GM18858 (cell line): ENCODE measurements around the gene RASGRP3.

ENCODE experiments used
- ATAC-seq: cut with Tn5 transposase; IDR thresholded peaks from one replicate; pipeline ENCODE4 v1.9.1; 2021; ENCODE audit not compliant: unreplicated experiment

The RASGRP3 gene

DNA sequence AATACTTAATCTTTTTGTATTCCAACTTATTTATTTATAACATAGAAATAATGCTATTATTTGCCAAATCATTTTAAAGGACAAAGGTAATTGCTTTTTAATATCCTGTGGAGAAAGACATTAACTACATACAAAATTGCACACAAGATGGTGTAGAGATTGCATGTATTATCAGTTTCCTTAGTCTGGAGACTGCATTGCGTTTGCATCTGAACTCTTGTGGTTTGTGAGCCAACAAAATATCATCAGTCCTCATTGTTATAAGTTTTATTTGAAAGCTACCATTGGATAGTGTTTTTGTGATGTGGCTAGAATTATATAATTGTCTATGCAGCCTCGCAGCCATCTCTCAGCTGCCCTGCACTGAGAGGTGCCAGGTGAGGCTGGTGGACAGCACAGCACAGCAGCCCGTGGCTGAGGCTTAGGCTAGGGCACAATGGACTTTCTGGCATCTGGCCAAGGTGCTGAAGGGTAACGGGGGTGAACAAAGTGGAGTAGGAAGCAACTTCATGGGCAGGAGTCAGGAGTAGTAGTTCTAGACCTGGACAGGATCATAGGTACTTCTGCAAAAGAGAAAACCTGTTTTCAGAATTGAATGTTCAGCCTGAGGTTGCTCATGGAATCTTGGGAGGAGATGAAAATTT lies 15.1 kb downstream of the RASGRP3 start:
- ATAC-seq, result no peak

DNA sequence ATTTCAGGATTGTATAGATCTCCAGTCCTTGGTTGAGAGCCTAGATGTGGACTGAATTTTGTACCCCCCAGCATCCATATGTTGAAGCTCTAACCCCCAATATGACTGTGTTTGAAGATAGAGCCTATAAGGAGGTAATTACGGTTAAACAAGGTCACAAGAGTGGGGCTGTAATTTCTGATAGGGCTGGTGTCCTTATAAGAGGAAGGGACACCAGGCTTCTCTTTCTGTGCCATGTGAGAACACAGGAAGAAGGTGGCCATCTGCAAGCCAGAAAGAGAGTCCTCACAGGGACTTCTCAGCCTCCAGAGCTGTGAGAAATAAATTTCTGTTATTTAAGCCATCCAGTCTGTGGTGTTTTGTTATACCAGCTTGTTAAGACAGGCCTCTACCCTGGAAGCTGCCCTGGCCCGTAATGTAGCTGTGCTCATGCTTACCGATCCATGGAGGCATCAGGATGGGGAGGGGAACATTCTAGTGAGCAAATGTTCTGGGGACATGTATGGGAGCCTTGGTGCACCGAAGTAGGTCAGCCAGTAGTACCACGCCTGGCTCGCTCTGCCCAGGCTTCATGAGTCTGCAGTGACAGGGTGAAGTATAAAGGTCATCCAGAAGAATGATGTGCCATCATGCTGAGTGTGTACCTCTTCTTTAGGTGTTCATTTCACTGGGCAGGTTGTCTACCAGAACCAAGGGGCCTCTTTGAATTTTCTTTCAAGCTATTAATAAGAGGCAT lies 16.1 kb downstream of the RASGRP3 start:
- ATAC-seq, result no peak

DNA sequence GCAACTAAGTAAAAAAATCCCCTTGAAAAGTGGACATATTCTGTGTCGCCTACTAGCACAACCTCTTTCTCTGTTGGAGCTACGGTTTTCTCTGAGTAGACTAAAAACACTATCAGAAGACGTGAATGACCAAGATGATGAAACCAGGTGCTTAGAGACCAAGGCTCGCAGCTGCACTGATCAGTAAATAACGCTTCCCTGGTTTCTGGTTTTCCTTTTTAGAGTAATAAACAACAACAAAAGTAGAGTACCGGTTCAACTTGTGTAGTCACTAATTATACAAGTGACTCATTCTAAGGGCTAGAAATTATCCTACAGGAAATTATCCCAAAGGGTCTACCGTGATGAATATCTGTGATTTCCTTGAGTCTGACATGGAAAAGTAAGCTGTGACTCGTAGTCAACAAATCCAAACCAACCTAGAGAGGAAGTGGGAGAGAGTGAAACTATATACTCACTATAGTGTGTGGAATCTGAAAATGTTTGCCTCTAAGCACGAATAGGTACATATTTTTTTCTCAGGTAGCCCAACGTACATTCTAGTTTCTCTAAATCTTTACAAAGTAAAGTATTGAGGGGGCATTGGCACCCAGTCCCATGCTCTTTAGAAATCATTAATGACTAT lies 17.8 kb downstream of the RASGRP3 start:
- ATAC-seq, result peak; percentile 47

DNA sequence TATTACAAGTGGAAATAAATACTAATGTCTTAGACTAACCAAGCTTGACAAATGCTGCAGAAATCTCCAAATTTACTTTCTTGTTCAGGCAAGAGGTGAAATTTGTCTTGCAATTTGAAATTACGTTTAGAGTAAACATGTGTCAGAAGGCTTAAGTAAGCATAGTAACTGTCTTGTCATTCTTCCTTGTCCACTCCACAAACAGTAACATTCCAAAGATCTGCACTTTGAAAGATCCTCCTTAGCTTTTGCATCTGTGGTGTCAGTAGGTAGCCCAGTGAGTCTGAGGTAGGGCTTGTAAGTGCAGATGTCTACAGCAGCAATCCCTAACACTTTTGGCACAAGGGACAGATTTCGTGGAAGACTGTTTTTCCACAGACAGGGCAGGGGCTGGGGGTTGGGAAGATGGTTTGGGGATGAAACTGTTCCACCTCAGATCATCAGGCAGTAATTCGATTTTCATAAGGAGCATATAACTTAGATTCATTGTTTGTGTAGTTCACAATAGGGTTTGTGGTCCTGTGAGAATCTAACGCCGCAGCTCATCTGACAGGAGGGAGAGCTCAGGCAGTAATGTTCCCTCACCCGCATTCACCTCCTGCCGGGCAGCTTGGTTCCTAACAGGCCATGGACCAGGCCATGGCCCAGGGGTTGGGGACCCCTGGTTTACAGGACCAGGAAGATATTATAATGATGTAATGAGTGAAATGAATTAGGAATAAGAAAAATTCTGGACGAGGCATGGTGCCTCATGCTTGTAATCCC lies 18.6 kb downstream of the RASGRP3 start:
- no peak for ATAC-seq

DNA sequence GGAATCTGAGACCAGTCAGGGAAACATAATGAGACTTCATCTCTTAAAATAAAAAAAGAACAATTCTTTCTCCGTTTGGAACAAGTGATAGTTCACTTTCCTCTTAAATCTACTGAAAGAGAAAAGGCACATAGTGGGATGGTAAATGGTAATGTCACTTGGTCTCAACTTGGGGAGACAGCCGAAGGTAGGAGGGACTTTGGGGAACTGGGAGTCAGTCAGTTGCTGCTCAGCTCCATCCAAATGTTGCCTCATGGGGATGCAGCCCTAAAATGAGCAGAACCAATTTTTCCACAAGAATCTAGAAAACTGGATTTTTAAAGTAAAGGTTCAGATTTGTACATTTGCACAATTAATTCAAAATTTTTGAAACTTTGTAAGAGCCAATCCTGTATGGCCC lies 19.2 kb downstream of the RASGRP3 start:
- ATAC-seq, result no peak

DNA sequence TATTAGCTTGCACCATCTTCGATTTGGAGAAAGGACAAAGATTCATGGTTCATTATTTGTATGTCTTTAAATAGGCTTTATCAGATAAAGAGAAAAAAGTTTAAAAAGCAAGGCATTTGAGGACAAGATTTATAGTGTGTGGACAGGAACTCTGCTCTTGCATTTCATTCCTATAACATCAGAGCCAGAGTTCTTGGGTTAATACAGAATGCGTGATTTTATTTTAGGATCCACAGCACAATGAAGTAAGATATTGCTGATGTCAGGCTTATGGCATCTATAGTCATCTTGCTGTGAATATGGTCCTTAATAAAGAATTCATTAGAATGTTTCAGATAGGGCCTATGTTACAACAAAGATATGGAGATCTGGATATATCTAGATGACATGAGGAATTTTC lies 19.7 kb downstream of the RASGRP3 start:
- ATAC-seq, result no peak

DNA sequence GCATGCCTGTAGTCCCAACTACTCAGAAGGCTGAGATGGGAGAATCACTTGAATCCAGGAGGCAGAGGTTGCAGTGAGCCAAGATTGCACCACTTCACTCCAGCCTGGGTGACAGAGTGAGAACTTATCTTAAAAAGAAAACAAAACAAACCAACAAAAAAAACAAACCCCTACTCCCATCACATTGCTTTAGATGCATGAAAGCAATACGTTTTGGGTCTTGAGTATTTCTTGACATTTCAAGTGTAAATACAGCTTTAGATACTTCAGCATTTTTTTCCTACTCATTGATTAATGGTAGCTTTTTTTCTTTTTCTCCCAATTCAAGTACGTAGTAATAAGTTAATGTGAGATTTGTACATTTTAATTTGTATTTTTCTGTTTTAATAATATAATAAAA lies 20.3 kb downstream of the RASGRP3 start:
- ATAC-seq, result no peak

DNA sequence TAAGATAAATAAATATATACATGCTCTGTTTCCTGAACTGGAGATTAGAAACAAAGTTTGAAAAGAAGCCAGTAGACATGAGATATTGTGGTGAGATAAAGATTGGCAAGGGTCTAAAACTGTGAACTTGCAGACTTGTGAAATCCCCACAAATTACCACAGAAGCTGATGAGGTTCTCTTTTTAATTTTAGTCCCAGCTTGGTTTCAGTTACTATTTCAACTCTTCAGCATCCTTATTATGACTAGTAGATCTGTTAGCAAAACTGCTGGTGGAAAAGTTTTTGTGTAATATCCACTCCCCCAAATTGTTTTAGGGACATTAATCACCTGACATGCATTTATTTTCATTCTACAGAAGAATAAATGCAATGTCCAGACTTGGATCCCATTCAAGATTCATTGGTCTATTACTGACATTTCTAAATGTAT lies 20.8 kb downstream of the RASGRP3 start:
- peak; percentile 54 for ATAC-seq

DNA sequence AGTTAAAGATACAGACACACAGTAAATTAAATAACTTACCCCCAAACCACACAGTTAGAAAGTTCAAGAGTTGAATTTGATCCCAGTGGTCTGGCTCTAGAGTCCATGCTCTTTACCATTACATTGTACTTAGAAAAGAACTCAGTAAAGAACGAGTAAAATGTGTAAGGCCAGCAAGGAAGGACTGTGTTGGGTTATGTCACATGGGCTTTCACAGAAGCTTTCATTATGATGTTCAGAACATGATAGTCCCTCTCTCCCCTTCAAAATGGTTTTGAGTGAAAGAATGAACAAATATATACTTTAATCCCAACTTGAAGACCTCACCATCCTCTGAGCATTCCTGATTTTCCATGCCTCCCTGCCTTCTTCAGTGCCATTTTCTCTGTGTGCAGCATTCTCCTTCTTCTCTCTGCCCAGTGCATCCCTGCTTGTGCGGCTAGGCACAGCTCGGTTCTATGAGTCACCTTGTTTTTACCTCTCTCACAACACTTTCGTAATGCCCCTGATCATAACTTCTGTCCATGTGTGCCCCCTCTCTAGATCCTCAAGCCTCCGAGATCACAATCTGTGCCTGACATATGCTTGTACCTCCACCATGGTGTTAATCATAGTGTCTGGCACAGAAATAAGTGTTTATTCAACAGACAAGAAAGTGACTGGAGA lies 22.0 kb downstream of the RASGRP3 start:
- peak; percentile 23 for ATAC-seq

DNA sequence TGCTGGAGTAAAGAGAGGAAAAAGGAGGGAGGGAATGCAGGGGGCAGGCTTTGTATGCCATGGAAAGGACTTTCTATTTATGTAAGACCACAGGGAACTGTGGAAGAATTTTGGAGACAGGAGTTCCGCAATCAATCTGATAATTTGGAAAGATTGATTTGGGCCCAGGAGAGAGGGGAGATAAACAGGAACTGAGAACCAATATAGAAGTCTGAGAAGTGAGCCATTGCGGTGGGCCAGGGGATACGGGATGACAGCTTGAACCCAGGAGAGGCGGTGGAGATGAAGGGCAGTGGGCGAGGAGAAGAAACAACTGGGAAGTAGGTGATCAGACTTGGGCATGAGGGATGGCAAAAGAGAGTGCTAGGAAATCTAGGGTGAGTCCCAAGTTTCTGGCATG lies 23.7 kb downstream of the RASGRP3 start:
- no peak for ATAC-seq

DNA sequence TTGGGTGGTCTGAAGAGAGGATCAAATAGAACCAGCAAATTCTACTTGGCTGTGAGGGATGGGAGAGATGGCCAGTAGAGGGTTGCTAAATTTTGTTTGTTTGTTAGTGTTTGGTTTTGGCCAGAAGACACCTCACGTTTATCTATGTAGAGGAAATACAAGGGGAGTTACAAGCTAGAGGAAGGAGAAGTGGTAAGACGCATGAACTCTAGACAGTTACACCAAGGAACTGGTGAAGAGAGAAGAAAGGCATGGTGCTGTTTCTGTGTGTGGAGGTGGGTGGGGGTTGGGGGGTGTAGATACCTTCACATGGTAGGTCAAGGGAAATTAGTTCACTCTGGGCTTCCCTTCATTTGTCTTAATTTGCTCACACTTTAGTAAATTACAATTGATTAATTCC lies 25.6 kb downstream of the RASGRP3 start:
- ATAC-seq, result no peak

DNA sequence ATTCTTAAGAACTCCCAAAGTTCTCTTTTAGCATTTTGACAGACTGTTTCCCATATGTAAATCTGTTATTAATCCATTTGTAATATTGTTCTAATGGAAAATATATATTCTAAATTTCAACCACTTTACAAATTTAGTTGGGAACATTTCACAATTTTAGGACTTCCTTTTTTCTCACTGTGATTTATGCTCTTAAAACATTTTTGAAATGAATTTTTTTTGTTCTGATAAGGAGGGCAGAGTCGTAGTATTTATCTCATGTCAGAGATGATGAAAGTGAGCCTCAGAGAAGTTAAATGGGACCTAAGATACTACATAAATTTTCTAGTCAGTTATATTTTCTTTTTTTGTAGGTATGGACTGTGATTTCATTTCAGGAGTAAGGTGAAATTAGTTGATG lies 26.6 kb downstream of the RASGRP3 start:
- ATAC-seq, result no peak

DNA sequence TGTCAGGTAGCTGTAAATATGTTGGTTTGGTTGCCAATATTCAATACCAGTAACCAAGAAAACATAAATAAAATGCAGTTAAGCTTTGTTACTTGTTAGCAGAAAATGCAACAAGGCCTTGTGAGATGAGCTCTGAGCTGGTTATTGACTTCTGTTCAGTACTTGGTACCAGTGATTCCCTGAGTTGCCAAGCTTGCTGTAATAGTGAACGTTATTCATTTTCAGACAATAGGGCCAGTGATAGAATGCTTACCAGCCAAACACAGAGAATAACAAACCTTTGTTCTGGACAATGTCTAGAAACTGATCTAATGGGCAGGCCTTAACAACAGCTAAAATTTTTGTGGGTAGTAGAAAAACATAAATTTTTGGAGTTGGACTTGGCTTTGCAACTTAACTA lies 29.5 kb downstream of the RASGRP3 start:
- ATAC-seq, result no peak

DNA sequence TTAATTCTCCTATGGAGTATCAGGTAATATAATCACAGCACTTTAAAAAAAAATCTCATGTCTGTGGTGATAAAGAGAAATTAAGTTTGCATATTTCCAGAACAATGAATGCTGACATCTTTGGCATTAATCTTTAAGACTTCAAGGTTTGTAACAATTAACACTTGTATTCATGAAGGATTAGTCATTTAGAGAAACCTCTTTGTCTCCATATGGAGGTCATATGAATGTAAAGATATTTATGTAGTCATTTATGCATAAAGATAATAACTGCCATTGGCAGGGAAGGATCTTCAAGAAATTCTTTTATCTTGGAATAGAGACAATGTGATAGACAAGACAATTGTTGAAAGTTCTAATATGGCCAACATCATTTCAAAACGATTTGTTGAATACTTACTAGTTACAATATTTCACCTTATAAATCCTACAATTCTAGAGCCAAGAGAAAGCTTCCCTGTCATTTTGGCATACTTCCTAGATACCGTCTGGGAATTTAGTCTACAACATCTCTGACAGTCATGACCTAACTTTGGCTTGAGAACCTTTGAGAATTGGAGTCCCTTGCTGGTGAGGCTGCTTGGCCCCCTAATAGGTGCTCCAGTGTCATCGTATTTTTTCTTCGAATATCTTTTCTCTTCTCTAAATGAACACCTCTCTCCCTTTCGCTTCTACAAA lies 33.6 kb downstream of the RASGRP3 start:
- ATAC-seq, result no peak

DNA sequence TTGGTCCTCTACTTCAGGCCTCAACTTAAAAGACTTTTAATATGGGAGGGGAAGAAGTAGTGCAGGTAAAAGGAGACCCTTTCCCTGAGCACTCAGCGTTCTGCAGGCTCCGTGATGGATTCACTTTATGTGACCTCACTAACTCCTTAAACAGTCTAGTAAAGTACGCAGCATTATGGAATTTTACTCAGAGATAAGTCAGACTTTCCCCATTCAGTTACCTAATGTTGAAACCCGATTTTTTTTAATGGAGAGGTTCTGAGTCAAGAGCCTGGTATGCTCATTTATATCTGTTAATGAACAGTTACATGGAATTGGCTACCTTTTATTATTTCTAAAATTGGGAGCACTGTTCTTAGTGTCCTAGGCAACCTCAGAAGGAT lies 34.1 kb downstream of the RASGRP3 start:
- ATAC-seq, result no peak

DNA sequence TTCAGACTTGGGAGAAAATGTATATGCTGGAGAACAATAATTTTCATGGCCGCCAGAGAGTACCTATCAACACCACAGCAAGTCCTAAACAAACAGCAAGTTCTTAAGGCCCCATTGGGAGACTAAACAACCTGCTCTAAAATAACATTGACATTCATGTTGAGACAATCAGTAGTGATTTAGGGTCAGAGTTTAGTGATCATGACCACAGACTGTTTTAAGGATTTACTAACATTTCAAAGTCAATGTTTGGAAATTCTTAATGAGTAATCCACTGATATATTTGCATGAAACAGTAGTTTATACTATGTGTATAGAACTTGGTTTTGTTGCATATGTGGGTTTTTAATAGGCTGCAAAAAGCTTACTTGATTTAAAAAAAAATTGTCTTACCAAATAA lies 34.7 kb downstream of the RASGRP3 start:
- ATAC-seq, result no peak

DNA sequence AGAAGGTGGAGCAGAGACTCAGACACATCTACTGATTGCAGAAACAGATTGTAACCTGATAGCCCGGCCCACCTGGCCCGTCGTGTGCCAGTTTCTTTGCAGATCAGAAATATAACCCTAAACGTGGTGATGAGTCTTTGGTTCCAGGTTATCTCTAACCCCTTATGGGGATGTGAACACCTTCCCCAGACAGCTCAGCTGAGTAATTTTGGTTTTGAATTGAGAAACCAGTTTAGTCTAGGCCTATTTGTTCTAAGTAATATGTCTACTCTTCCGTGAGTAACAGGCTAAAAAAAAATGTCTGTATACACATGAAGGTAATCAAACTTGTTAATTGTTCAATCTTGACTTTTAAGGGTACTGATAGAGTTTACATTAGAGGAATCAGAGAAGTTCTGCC lies 35.7 kb downstream of the RASGRP3 start:
- ATAC-seq, result no peak

DNA sequence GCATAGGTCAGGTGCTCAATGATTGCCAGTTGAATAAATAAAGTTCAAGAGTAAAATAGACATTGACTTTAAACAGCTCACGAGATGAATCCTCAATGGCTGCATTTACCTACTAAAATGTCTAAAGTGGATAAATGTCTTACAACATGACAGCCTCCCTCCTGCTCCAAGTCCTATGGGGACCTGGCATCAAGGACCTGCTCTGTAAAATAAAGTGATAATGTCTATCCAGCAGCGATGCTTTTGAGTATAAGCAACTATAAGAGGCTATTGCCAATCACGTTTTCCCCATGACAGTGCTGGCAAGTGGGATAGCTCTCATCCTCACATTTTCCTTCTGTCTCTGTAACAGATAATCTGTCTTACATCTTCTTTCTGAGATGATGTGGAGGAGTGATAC lies 37.0 kb downstream of the RASGRP3 start:
- ATAC-seq, result no peak

DNA sequence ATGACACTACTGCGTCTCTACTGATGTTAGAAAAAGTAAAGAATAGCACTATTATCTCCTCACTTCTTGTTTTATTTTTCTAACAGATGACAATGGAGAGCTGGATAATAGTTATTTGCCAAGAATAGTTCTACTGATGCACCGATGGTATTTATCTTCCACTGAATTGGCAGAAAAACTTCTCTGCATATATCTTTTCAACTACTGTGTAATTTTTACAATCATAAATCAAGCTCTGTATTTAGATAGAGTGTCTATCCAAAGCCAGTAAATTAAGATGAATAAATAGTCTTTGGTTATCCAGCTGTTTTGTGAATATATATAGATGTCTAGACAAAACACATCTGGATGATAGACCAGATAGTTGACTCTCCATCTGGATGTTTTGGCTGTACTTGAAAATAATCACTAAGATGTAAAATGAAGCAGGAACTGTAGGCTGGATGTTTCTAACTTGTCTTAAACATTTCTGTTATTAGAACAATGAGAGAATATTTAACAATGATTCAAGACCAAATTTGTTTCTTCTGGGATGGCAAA lies 40.1 kb downstream of the RASGRP3 start:
- ATAC-seq, result no peak

DNA sequence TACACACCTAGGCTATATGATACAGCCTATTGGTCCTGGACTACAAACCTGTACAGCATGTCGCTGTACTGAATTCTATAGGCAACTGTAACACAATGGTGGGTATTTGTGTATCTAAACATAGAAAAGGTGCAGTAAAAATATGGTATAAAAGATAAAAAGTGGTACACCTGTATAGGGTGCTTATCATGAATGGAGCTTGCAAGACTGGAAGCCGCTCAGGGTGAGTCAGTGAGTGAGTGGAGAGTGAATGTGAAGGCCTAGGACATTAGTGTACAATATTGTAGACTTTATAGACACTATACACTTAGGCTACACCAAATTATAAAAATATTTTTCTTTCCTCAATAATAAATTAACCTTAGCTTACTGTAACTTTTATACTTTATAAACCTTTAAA lies 41.8 kb downstream of the RASGRP3 start:
- ATAC-seq, result no peak
